Measurements from ENCODE around the gene WEE2. TPM values are rescaled to one million over a fixed set of nuclear protein-coding genes. Genes with fewer than 3 reads are reported as not detected.
A peak's percentile ranks its signal among the peaks of the same experiment; 100 is the strongest.

WEE2 gene
- total RNA-seq, 1 experiment from 2014 or later, result not detected

- TSS peak; percentile 73 for BruUV-seq (replicated peaks)
- Mint-ChIP-seq H3K4me1 (ENCODE audit: insufficient read depth, unreplicated experiment) (peaks cover 16% of the 10 kb centered on the region), H3K36me3 (ENCODE audit: insufficient read depth, unreplicated experiment) (peaks cover 28% of the 10 kb centered on the region), H3K9me3 (ENCODE audit: unreplicated experiment) (no peaks in the 10 kb centered on the region), H3K27me3 (ENCODE audit: insufficient read depth, unreplicated experiment) (no peaks in the 10 kb centered on the region), H3K4me3 (ENCODE audit: unreplicated experiment) (peak overlapping the region; percentile 97), H3K27ac (ENCODE audit: low read depth, unreplicated experiment) (peak overlapping the region; percentile 98)
- CTCF ChIA-PET, result interaction anchor here (0.6 to 3.3 kb wide), 19 partner anchors 7 to 814 kb away, joined by 3 to 37 read pairs (median 5); partner anchors contain the start of genes DENND11 and WEE2
- intact Hi-C loops (cut with micrococcal nuclease), result loop anchor here (1.0 to 10.0 kb wide), 5 partner anchors 14 to 724 kb away; partner anchors contain the start of genes AGK, DENND11 and MRPS33
- DNase-seq (ENCODE audit: unreplicated experiment), result no peak
- POLR2A ChIA-PET, result interaction anchor here (0.7 to 2.7 kb wide), 17 partner anchors 9 to 1221 kb away, joined by 3 to 23 read pairs (median 3); partner anchors contain the start of genes DENND11, MRPS33 and TAS2R3
- no peak for TF ChIP-seq CTCF (IDR thresholded peaks at IDR 0.05; ENCODE audit: unreplicated experiment)
Observed at GRCh38 chr7:141738592-141739013, 30.4 kb downstream of the WEE2 start.

- CTCF ChIA-PET, result interaction anchor here (0.6 to 3.3 kb wide), 11 partner anchors 9 to 317 kb away, joined by 3 to 37 read pairs (median 9); partner anchors contain the start of genes DENND11 and WEE2
- peak overlapping the region; percentile 46 for H3K27ac Mint-ChIP-seq (ENCODE audit: low read depth, unreplicated experiment)
- peak overlapping the region; percentile 97 for H3K4me3 Mint-ChIP-seq (ENCODE audit: unreplicated experiment)
- H3K9me3 Mint-ChIP-seq (ENCODE audit: unreplicated experiment), result no peaks in the 10 kb centered on the region
- no peak for DNase-seq (ENCODE audit: unreplicated experiment)
- intact Hi-C loops (cut with micrococcal nuclease), result loop anchor here (5.0 to 10.0 kb wide), 3 partner anchors 37 to 724 kb away; partner anchors contain the start of genes AGK, DENND11 and MRPS33
- no peak for TF ChIP-seq CTCF (IDR thresholded peaks at IDR 0.05; ENCODE audit: unreplicated experiment)
- peaks cover 16% of the 10 kb centered on the region for H3K4me1 Mint-ChIP-seq (ENCODE audit: insufficient read depth, unreplicated experiment)
- H3K27me3 Mint-ChIP-seq (ENCODE audit: insufficient read depth, unreplicated experiment), result no peaks in the 10 kb centered on the region
- POLR2A ChIA-PET, result interaction anchor here (1.0 to 2.2 kb wide), 6 partner anchors 24 to 189 kb away, joined by 3 to 23 read pairs (median 4); partner anchors contain the start of genes DENND11 and TAS2R3
- BruUV-seq (replicated peaks), result no TSS peak
- H3K36me3 Mint-ChIP-seq (ENCODE audit: insufficient read depth, unreplicated experiment), result peaks cover 35% of the 10 kb centered on the region
Observed at GRCh38 chr7:141739250-141739649, 31.1 kb downstream of the WEE2 start.

GRCh38 chr7:141742229-141742628 is 34.1 kb downstream of the WEE2 start:
- ChIA-PET CTCF (interaction anchor here (0.5 to 1.1 kb wide), 5 partner anchors 15 to 1247 kb away, joined by 3 to 7 read pairs (median 5); no protein-coding TSS in a partner anchor), POLR2A (interaction anchor here (0.6 to 1.1 kb wide), 3 partner anchors 28 to 727 kb away, joined by 3 read pairs; partner anchors contain the start of gene MRPS33)
- no TSS peak for BruUV-seq (replicated peaks)
- H3K4me1 Mint-ChIP-seq (ENCODE audit: insufficient read depth, unreplicated experiment), result peaks cover 16% of the 10 kb centered on the region
- H3K4me3 Mint-ChIP-seq (ENCODE audit: unreplicated experiment), result no peak overlapping the region
- DNase-seq (ENCODE audit: unreplicated experiment), result no peak
- no peak overlapping the region for H3K27ac Mint-ChIP-seq (ENCODE audit: low read depth, unreplicated experiment)
- intact Hi-C loops (cut with micrococcal nuclease), result no loop called here
- no peaks in the 10 kb centered on the region for H3K9me3 Mint-ChIP-seq (ENCODE audit: unreplicated experiment)
- H3K36me3 Mint-ChIP-seq (ENCODE audit: insufficient read depth, unreplicated experiment), result peaks cover 64% of the 10 kb centered on the region
- H3K27me3 Mint-ChIP-seq (ENCODE audit: insufficient read depth, unreplicated experiment), result no peaks in the 10 kb centered on the region
- no peak for TF ChIP-seq CTCF (IDR thresholded peaks at IDR 0.05; ENCODE audit: unreplicated experiment)

- Mint-ChIP-seq H3K36me3 (ENCODE audit: insufficient read depth, unreplicated experiment) (peaks cover 80% of the 10 kb centered on the region), H3K27ac (ENCODE audit: low read depth, unreplicated experiment) (no peak overlapping the region), H3K9me3 (ENCODE audit: unreplicated experiment) (no peaks in the 10 kb centered on the region), H3K4me1 (ENCODE audit: insufficient read depth, unreplicated experiment) (peaks cover 9% of the 10 kb centered on the region), H3K4me3 (ENCODE audit: unreplicated experiment) (no peak overlapping the region), H3K27me3 (ENCODE audit: insufficient read depth, unreplicated experiment) (no peaks in the 10 kb centered on the region)
- no peak for TF ChIP-seq CTCF (IDR thresholded peaks at IDR 0.05; ENCODE audit: unreplicated experiment)
- ChIA-PET CTCF (interaction anchor here (1.7 kb wide), 1 partner anchor 42 kb away, joined by 3 read pairs; no protein-coding TSS in a partner anchor), POLR2A (no interaction called here)
- no peak for DNase-seq (ENCODE audit: unreplicated experiment)
- intact Hi-C loops (cut with micrococcal nuclease), result no loop called here
- BruUV-seq (replicated peaks), result no TSS peak
Observed at GRCh38 chr7:141744131-141744530, 36.0 kb downstream of the WEE2 start.
